ENCODE measurements around the gene RXFP1.

GRCh38 chr4:158530381-158530780 lies 8.7 kb downstream of the RXFP1 start:
- no peak for TF ChIP-seq CTCF (conservative IDR thresholded peaks at IDR 0.05 in 1 of 2, IDR thresholded peaks at IDR 0.05 in 1 of 2; ENCODE audit: extremely low read depth in 1 of 2, insufficient read depth in 1 of 2, low read depth in 1 of 2, low read length in 2 of 2)
- no peak for TF ChIP-seq EZH2 (IDR thresholded peaks at IDR 0.05; ENCODE audit: borderline replicate concordance, low read length)

Data from mammary epithelial cell (primary cell).